ENCODE measurements around the gene CARD14. TPM values are rescaled to one million over a fixed set of nuclear protein-coding genes. Genes with fewer than 3 reads are reported as not detected.

CARD14 gene
- total RNA-seq, 3 donors from 2014 or later (not counting 1 experiment from before 2014, with no cell fraction given) = 0.12 to 0.38 TPM; not detected in 1

GRCh38 chr17:80202197-80202596 lies 32.4 kb downstream of the CARD14 start:
- Histone ChIP-seq H3K27ac (ENCODE audit: low read length) (no peak overlapping the region), H3K4me3 (ENCODE audit: low read length) (no peak overlapping the region), H3K36me3 (ENCODE audit: control insufficient read depth, insufficient read depth, low read length) (no peaks in the 10 kb centered on the region), H3K27me3 (ENCODE audit: control insufficient read depth, insufficient read depth, low read length) (no peaks in the 10 kb centered on the region), H3K4me1 (ENCODE audit: control insufficient read depth, insufficient read depth, low read length) (no peaks in the 10 kb centered on the region), H3K9me3 (ENCODE audit: control insufficient read depth, insufficient read depth, low read length) (no peaks in the 10 kb centered on the region)
- 94% methylated on average over 17 of the region's 17 CpGs for WGBS (ENCODE audit: insufficient coverage)
- DNase-seq (no peak), ATAC-seq (no peak)
- Mint-ChIP-seq H3K27me3 (ENCODE audit: low read depth in 2 of 2) (no peaks in the 10 kb centered on the region), H3K27ac (no peak overlapping the region), H3K4me1 (no peaks in the 10 kb centered on the region), H3K9me3 (no peaks in the 10 kb centered on the region), H3K4me3 (no peak overlapping the region), H3K36me3 (no peaks in the 10 kb centered on the region)
- TF ChIP-seq CTCF (IDR thresholded peaks at IDR 0.05) = no peak
- intact Hi-C loops (cut with micrococcal nuclease) = no loop called here

- no peak for TF ChIP-seq CTCF (IDR thresholded peaks at IDR 0.05)
- no peaks in the 10 kb centered on the region for H3K4me1 ChIP-seq (ENCODE audit: control insufficient read depth, insufficient read depth, low read length)
- Mint-ChIP-seq H3K9me3 (no peaks in the 10 kb centered on the region), H3K4me1 (no peaks in the 10 kb centered on the region), H3K4me3 (no peak overlapping the region), H3K27ac (no peak overlapping the region), H3K36me3 (no peaks in the 10 kb centered on the region), H3K27me3 (ENCODE audit: low read depth in 2 of 2) (no peaks in the 10 kb centered on the region)
- WGBS (ENCODE audit: insufficient coverage) = 65% methylated on average over 11 of the region's 11 CpGs
- DNase-seq (no peak), ATAC-seq (no peak)
- no peaks in the 10 kb centered on the region for H3K27me3 ChIP-seq (ENCODE audit: control insufficient read depth, insufficient read depth, low read length)
- H3K4me3 ChIP-seq (ENCODE audit: low read length) = no peak overlapping the region
- no peaks in the 10 kb centered on the region for H3K9me3 ChIP-seq (ENCODE audit: control insufficient read depth, insufficient read depth, low read length)
- no peak overlapping the region for H3K27ac ChIP-seq (ENCODE audit: low read length)
- intact Hi-C loops (cut with micrococcal nuclease) = no loop called here
- no peaks in the 10 kb centered on the region for H3K36me3 ChIP-seq (ENCODE audit: control insufficient read depth, insufficient read depth, low read length)
These were observed 33.7 kb downstream of the CARD14 start for GRCh38 chr17:80203471-80203963.

- TF ChIP-seq CTCF (IDR thresholded peaks at IDR 0.05) = no peak
- H3K4me3 Mint-ChIP-seq = no peak overlapping the region
These were observed 35.0 kb downstream of the CARD14 start for GRCh38 chr17:80204626-80205468.

More at GRCh38 chr17:80204626-80205468, 35.0 kb downstream of the CARD14 start:
- no peak for DNase-seq
- Histone ChIP-seq H3K4me3 (ENCODE audit: low read length) (no peak overlapping the region), H3K36me3 (ENCODE audit: control insufficient read depth, insufficient read depth, low read length) (peaks cover 9% of the 10 kb centered on the region), H3K4me1 (ENCODE audit: control insufficient read depth, insufficient read depth, low read length) (no peaks in the 10 kb centered on the region), H3K9me3 (ENCODE audit: control insufficient read depth, insufficient read depth, low read length) (no peaks in the 10 kb centered on the region), H3K27ac (ENCODE audit: low read length) (no peak overlapping the region), H3K27me3 (ENCODE audit: control insufficient read depth, insufficient read depth, low read length) (no peaks in the 10 kb centered on the region)
- no peak overlapping the region for H3K27ac Mint-ChIP-seq
- WGBS (ENCODE audit: insufficient coverage) = 94% methylated on average over 19 of the region's 19 CpGs
- H3K4me1 Mint-ChIP-seq = no peaks in the 10 kb centered on the region
- intact Hi-C loops (cut with micrococcal nuclease) = no loop called here
- no peaks in the 10 kb centered on the region for H3K36me3 Mint-ChIP-seq
- no peak for ATAC-seq
- no peaks in the 10 kb centered on the region for H3K9me3 Mint-ChIP-seq
- H3K27me3 Mint-ChIP-seq (ENCODE audit: low read depth in 2 of 2) = no peaks in the 10 kb centered on the region
